ENCODE data around the gene CMTM4.

The CMTM4 gene

GRCh38 chr16:66650707-66651473 lies 45.7 kb downstream of the CMTM4 start:
- peak; percentile 99 for ATAC-seq
- no peak for TF ChIP-seq RARB (CRISPR knock-in tag; IDR thresholded peaks at IDR 0.05)
- TF ChIP-seq PATZ1 (CRISPR knock-in tag; IDR thresholded peaks at IDR 0.05; ENCODE audit: borderline replicate concordance) = no peak
- no peak for TF ChIP-seq POU6F1 (CRISPR knock-in tag; IDR thresholded peaks at IDR 0.05; ENCODE audit: borderline replicate concordance, low read depth)
- TF ChIP-seq TSHZ2 (CRISPR knock-in tag; IDR thresholded peaks at IDR 0.05) = no peak
- TF ChIP-seq GLIS3 (CRISPR knock-in tag; IDR thresholded peaks at IDR 0.05) = no peak
- no peak for TF ChIP-seq TOX (CRISPR knock-in tag; IDR thresholded peaks at IDR 0.05; ENCODE audit: borderline replicate concordance)
- TF ChIP-seq CSDC2 (CRISPR knock-in tag; IDR thresholded peaks at IDR 0.05) = no peak

- TF ChIP-seq TOX (CRISPR knock-in tag; IDR thresholded peaks at IDR 0.05; ENCODE audit: borderline replicate concordance) = no peak
- TF ChIP-seq ZNF70 (CRISPR knock-in tag; IDR thresholded peaks at IDR 0.05) = no peak
- no peak for TF ChIP-seq GLIS3 (CRISPR knock-in tag; IDR thresholded peaks at IDR 0.05)
- no peak for TF ChIP-seq BACH2 (CRISPR knock-in tag; IDR thresholded peaks at IDR 0.05; ENCODE audit: borderline replicate concordance)
- TF ChIP-seq ISL1 (CRISPR knock-in tag; IDR thresholded peaks at IDR 0.05) = no peak
- no peak for TF ChIP-seq ZNF565 (CRISPR knock-in tag; conservative IDR thresholded peaks at IDR 0.05; ENCODE audit: low read depth)
- no peak for TF ChIP-seq TSHZ2 (CRISPR knock-in tag; IDR thresholded peaks at IDR 0.05)
- TF ChIP-seq TCF4 (CRISPR knock-in tag; IDR thresholded peaks at IDR 0.05; ENCODE audit: borderline replicate concordance) = no peak
- no peak for TF ChIP-seq RARB (CRISPR knock-in tag; IDR thresholded peaks at IDR 0.05)
- no peak for TF ChIP-seq ZFP3 (CRISPR knock-in tag; IDR thresholded peaks at IDR 0.05)
- TF ChIP-seq ZFP30 (CRISPR knock-in tag; IDR thresholded peaks at IDR 0.05) = no peak
- no peak for TF ChIP-seq PPARA (CRISPR knock-in tag; IDR thresholded peaks at IDR 0.05; ENCODE audit: borderline replicate concordance)
- TF ChIP-seq POU6F1 (CRISPR knock-in tag; IDR thresholded peaks at IDR 0.05; ENCODE audit: borderline replicate concordance, low read depth) = no peak
- no peak for ATAC-seq
Measured at GRCh38 chr16:66649636-66650205, 46.8 kb downstream of the CMTM4 start.

- no peak for TF ChIP-seq ZC3H10 (CRISPR knock-in tag; IDR thresholded peaks at IDR 0.05)
- no peak for TF ChIP-seq SNAI2 (CRISPR knock-in tag; IDR thresholded peaks at IDR 0.05)
- TF ChIP-seq CREB5 (CRISPR knock-in tag; IDR thresholded peaks at IDR 0.05; ENCODE audit: low read depth) = no peak
- TF ChIP-seq TOX (CRISPR knock-in tag; IDR thresholded peaks at IDR 0.05; ENCODE audit: borderline replicate concordance) = no peak
- TF ChIP-seq POU6F1 (CRISPR knock-in tag; IDR thresholded peaks at IDR 0.05; ENCODE audit: borderline replicate concordance, low read depth) = no peak
- no peak for TF ChIP-seq ZNF70 (CRISPR knock-in tag; IDR thresholded peaks at IDR 0.05)
- no peak for TF ChIP-seq ESRRG (CRISPR knock-in tag; IDR thresholded peaks at IDR 0.05)
- no peak for TF ChIP-seq ZFP30 (CRISPR knock-in tag; IDR thresholded peaks at IDR 0.05)
- TF ChIP-seq RARB (CRISPR knock-in tag; IDR thresholded peaks at IDR 0.05) = no peak
- no peak for TF ChIP-seq TCF4 (CRISPR knock-in tag; IDR thresholded peaks at IDR 0.05; ENCODE audit: borderline replicate concordance)
- TF ChIP-seq PATZ1 (CRISPR knock-in tag; IDR thresholded peaks at IDR 0.05; ENCODE audit: borderline replicate concordance) = no peak
- ATAC-seq = no peak
Measured at GRCh38 chr16:66649167-66649566, 47.4 kb downstream of the CMTM4 start.
